ENCODE measurements around the gene PGLYRP2. TPM values are rescaled to one million over a fixed set of nuclear protein-coding genes. Genes with fewer than 3 reads are reported as not detected.

The PGLYRP2 gene
- total RNA-seq, 1 donor from 2014 or later: not detected

DNA sequence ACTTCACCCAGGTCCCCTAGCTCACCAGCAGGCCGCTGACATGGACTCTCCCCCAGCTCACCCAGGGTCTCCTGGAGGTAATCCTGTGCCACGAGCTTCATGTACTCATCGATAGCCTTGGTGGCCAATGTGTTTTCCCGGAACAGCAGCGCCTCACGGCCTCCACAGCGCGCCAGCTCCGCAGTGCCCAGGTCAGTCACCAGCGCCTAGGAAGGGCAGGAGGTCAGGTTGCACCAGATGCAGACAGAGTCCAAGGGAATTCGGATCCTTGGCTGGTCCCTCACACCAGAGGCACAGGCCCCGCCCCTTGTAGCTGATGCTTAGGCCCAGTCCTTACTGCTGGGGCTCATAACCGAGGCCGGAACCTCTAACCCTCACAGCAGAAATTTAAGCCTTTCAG lies 22.9 kb downstream of the PGLYRP2 start:
- no peak overlapping the region for H3K27ac ChIP-seq
- peaks cover 28% of the 10 kb centered on the region for H3F3A ChIP-seq (ENCODE audit: low read depth)
- peaks cover 91% of the 10 kb centered on the region for H3K27me3 ChIP-seq
- H3K4me3 ChIP-seq: no peak overlapping the region
- no peak overlapping the region for H3K4me2 ChIP-seq
- Mint-ChIP-seq H3K27ac (no peak overlapping the region), H3K4me3 (no peak overlapping the region), H3K36me3 (no peaks in the 10 kb centered on the region), H3K9me3 (no peaks in the 10 kb centered on the region), H3K4me1 (peaks cover 9% of the 10 kb centered on the region), H3K27me3 (ENCODE audit: insufficient read depth, low read depth) (peaks cover 48% of the 10 kb centered on the region)
- H4K20me1 ChIP-seq (ENCODE audit: low read depth): peaks cover 36% of the 10 kb centered on the region
- H3K79me2 ChIP-seq (ENCODE audit: low read depth): no peaks in the 10 kb centered on the region
- peaks cover 5% of the 10 kb centered on the region for H3K4me1 ChIP-seq
- no peak overlapping the region for H3K9ac ChIP-seq
- no peaks in the 10 kb centered on the region for H3K9me3 ChIP-seq (ENCODE audit: low read depth)
- no peak overlapping the region for H2AFZ ChIP-seq (replicated peaks)
- DNase-seq (ENCODE audit: low spot score): no peak
- H3K36me3 ChIP-seq: no peaks in the 10 kb centered on the region
- TF ChIP-seq, protein P1, sequence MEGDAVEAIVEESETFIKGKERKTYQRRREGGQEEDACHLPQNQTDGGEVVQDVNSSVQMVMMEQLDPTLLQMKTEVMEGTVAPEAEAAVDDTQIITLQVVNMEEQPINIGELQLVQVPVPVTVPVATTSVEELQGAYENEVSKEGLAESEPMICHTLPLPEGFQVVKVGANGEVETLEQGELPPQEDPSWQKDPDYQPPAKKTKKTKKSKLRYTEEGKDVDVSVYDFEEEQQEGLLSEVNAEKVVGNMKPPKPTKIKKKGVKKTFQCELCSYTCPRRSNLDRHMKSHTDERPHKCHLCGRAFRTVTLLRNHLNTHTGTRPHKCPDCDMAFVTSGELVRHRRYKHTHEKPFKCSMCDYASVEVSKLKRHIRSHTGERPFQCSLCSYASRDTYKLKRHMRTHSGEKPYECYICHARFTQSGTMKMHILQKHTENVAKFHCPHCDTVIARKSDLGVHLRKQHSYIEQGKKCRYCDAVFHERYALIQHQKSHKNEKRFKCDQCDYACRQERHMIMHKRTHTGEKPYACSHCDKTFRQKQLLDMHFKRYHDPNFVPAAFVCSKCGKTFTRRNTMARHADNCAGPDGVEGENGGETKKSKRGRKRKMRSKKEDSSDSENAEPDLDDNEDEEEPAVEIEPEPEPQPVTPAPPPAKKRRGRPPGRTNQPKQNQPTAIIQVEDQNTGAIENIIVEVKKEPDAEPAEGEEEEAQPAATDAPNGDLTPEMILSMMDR (IDR thresholded peaks at IDR 0.05): no peak
- no peak for TF ChIP-seq EZH2phosphoT487 (IDR thresholded peaks at IDR 0.05)
- no peak for TF ChIP-seq EZH2 (IDR thresholded peaks at IDR 0.05)

GRCh38 chr19:15455996-15456395 lies 23.3 kb downstream of the PGLYRP2 start:
- Mint-ChIP-seq H3K27ac (no peak overlapping the region), H3K4me3 (no peak overlapping the region), H3K9me3 (no peaks in the 10 kb centered on the region), H3K27me3 (ENCODE audit: insufficient read depth, low read depth) (peaks cover 48% of the 10 kb centered on the region), H3K4me1 (peaks cover 9% of the 10 kb centered on the region), H3K36me3 (no peaks in the 10 kb centered on the region)
- TF ChIP-seq EZH2phosphoT487 (IDR thresholded peaks at IDR 0.05): no peak
- TF ChIP-seq, protein P1 (IDR thresholded peaks at IDR 0.05): no peak
- TF ChIP-seq EZH2 (IDR thresholded peaks at IDR 0.05): no peak
- peaks cover 32% of the 10 kb centered on the region for H3F3A ChIP-seq (ENCODE audit: low read depth)
- no peak overlapping the region for H3K27ac ChIP-seq
- H3K4me1 ChIP-seq: peaks cover 5% of the 10 kb centered on the region
- no peaks in the 10 kb centered on the region for H3K36me3 ChIP-seq
- no peak overlapping the region for H3K4me2 ChIP-seq
- no peak overlapping the region for H3K9ac ChIP-seq
- peaks cover 36% of the 10 kb centered on the region for H4K20me1 ChIP-seq (ENCODE audit: low read depth)
- H3K27me3 ChIP-seq: peaks cover 87% of the 10 kb centered on the region
- no peaks in the 10 kb centered on the region for H3K79me2 ChIP-seq (ENCODE audit: low read depth)
- no peaks in the 10 kb centered on the region for H3K9me3 ChIP-seq (ENCODE audit: low read depth)
- H2AFZ ChIP-seq (replicated peaks): no peak overlapping the region
- DNase-seq (ENCODE audit: low spot score): no peak
- no peak overlapping the region for H3K4me3 ChIP-seq

- Mint-ChIP-seq H3K9me3 (no peaks in the 10 kb centered on the region), H3K36me3 (peaks cover 2% of the 10 kb centered on the region), H3K4me3 (peak overlapping the region; percentile 28), H3K27ac (peak overlapping the region; percentile 7), H3K4me1 (peaks cover 13% of the 10 kb centered on the region), H3K27me3 (ENCODE audit: insufficient read depth, low read depth) (peaks cover 42% of the 10 kb centered on the region)
- H3K9me3 ChIP-seq (ENCODE audit: low read depth): no peaks in the 10 kb centered on the region
- H3K79me2 ChIP-seq (ENCODE audit: low read depth): no peaks in the 10 kb centered on the region
- TF ChIP-seq EZH2phosphoT487 (IDR thresholded peaks at IDR 0.05) (no peak), EZH2 (IDR thresholded peaks at IDR 0.05) (no peak)
- TF ChIP-seq, protein P1 (IDR thresholded peaks at IDR 0.05): peak; percentile 32
- peaks cover 36% of the 10 kb centered on the region for H4K20me1 ChIP-seq (ENCODE audit: low read depth)
- H3K36me3 ChIP-seq: no peaks in the 10 kb centered on the region
- H3K27me3 ChIP-seq: peaks cover 69% of the 10 kb centered on the region
- peaks cover 44% of the 10 kb centered on the region for H3F3A ChIP-seq (ENCODE audit: low read depth)
- no peak for DNase-seq (ENCODE audit: low spot score)
- H3K27ac ChIP-seq: no peak overlapping the region
- no peak overlapping the region for H3K4me2 ChIP-seq
- H3K4me3 ChIP-seq: no peak overlapping the region
- H3K4me1 ChIP-seq: peaks cover 5% of the 10 kb centered on the region
- H2AFZ ChIP-seq (replicated peaks): no peak overlapping the region
- H3K9ac ChIP-seq: no peak overlapping the region
Measured at GRCh38 chr19:15453906-15454860, 25.1 kb downstream of the PGLYRP2 start.

All from neural progenitor cell (in vitro differentiated cells).